Liver (tissue), 9 donors: Measurements from ENCODE around the gene FAM221B. TPM values are rescaled to one million over a fixed set of nuclear protein-coding genes. Genes with fewer than 3 reads are reported as not detected.

ENCODE experiments used
- DNase-seq: peaks from one replicate; pipeline ENCODE4 v3.0.0-alpha.2; 2017; ENCODE audit warnings: low spot score
- H3K27ac ChIP-seq, 2 donors: one replicate each; pipeline ENCODE4 v1.7.0; 2013; ENCODE audit warnings: inconsistent platforms in 2 of 2, low read length in 2 of 2, control low read depth in 1 of 2, low read depth in 1 of 2, mild to moderate bottlenecking in 1 of 2
- H3K27me3 ChIP-seq, 4 donors: one replicate each; pipeline versions ENCODE4 v1.6.1 to v1.7.0; 2013; ENCODE audit warnings: low read length in 3 of 4, inconsistent platforms in 1 of 4, mild to moderate bottlenecking in 1 of 4, moderate library complexity in 1 of 4; ENCODE audit not compliant: control insufficient read depth in 4 of 4, insufficient read depth in 4 of 4
- H3K36me3 ChIP-seq, 4 donors: one replicate each; pipeline versions ENCODE4 v1.6.1 to v1.7.0; 2013; ENCODE audit warnings: low read length in 3 of 4, mild to moderate bottlenecking in 3 of 4, low read depth in 1 of 4, moderate library complexity in 1 of 4; ENCODE audit not compliant: control insufficient read depth in 4 of 4, insufficient read depth in 3 of 4
- H3K4me1 ChIP-seq, 4 donors: one replicate each; pipeline versions ENCODE4 v1.6.1 to v1.7.0; 2013; ENCODE audit warnings: low read length in 3 of 4, mild to moderate bottlenecking in 3 of 4, moderate library complexity in 1 of 4; ENCODE audit not compliant: control insufficient read depth in 4 of 4, insufficient read depth in 4 of 4
- H3K4me3 ChIP-seq, 3 donors: one replicate each; pipeline versions ENCODE4 v1.6.1 to v1.7.0; 2013; ENCODE audit warnings: low read length in 3 of 3, control low read depth in 1 of 3, low read depth in 1 of 3, mild to moderate bottlenecking in 1 of 3
- H3K9ac ChIP-seq, 2 donors: one replicate each; pipeline ENCODE4 v1.7.0; 2013; ENCODE audit warnings: low read length in 2 of 2, mild to moderate bottlenecking in 2 of 2, moderate library complexity in 2 of 2, control low read depth in 1 of 2, low read depth in 1 of 2
- H3K9me3 ChIP-seq, 4 donors: one replicate each; pipeline versions ENCODE4 v1.6.1 to v1.7.0; 2013; ENCODE audit warnings: low read length in 3 of 4; ENCODE audit not compliant: control insufficient read depth in 4 of 4
- CTCF ChIP-seq: fragments of 150-350 bp; IDR thresholded peaks from 2 replicates; pipeline ENCODE4 v1.5.1; 2017; ENCODE audit warnings: improper control_type of control experiment, low read depth, low read length; ENCODE audit not compliant: missing input control
- EGR1 ChIP-seq, 2 donors: IDR thresholded peaks; 2 replicates each; pipeline ENCODE4 v1.6.1; 2016 to 2018; ENCODE audit warnings: antibody characterized with exemption in 2 of 2, low read depth in 2 of 2
- FOXA1 ChIP-seq: IDR thresholded peaks from 2 replicates; pipeline ENCODE4 v1.6.1; 2016; ENCODE audit warnings: antibody characterized with exemption
- FOXA2 ChIP-seq: IDR thresholded peaks from 2 replicates; pipeline ENCODE4 v1.6.1; 2016; ENCODE audit warnings: antibody characterized with exemption
- GABPA ChIP-seq, 2 donors: IDR thresholded peaks in 1 of 2; conservative IDR thresholded peaks in 1 of 2; 2 replicates each; pipeline ENCODE4 v1.6.1; 2016; ENCODE audit warnings: antibody characterized with exemption in 2 of 2, mild to moderate bottlenecking in 1 of 2, moderate library complexity in 1 of 2
- HNF4A ChIP-seq, 2 donors: conservative IDR thresholded peaks; 2 replicates each; pipeline ENCODE4 v1.6.1; 2016; ENCODE audit warnings: antibody characterized with exemption in 2 of 2, mild to moderate bottlenecking in 2 of 2
- HNF4G ChIP-seq: IDR thresholded peaks from 2 replicates; pipeline ENCODE4 v1.6.1; 2016; ENCODE audit warnings: antibody characterized with exemption
- MAX ChIP-seq: IDR thresholded peaks from 2 replicates; pipeline ENCODE4 v1.6.1; 2016; ENCODE audit warnings: antibody characterized with exemption
- NR2F2 ChIP-seq: IDR thresholded peaks from 2 replicates; pipeline ENCODE4 v1.6.1; 2016; ENCODE audit warnings: antibody characterized with exemption
- RAD21 ChIP-seq, 2 donors: IDR thresholded peaks; 2 replicates each; pipeline ENCODE4 v1.6.1; 2016; ENCODE audit warnings: antibody characterized with exemption in 2 of 2, mild to moderate bottlenecking in 2 of 2
- REST ChIP-seq: IDR thresholded peaks from 2 replicates; pipeline ENCODE4 v1.6.1; 2016; ENCODE audit warnings: antibody characterized with exemption, mild to moderate bottlenecking
- RXRA ChIP-seq, 2 donors: IDR thresholded peaks; 2 replicates each; pipeline ENCODE4 v1.6.1; 2017 to 2018; ENCODE audit warnings: antibody characterized with exemption in 2 of 2, mild to moderate bottlenecking in 1 of 2
- SP1 ChIP-seq: IDR thresholded peaks from 2 replicates; pipeline ENCODE4 v1.6.1; 2018; ENCODE audit warnings: antibody characterized with exemption, mild to moderate bottlenecking
- TAF1 ChIP-seq: conservative IDR thresholded peaks from 2 replicates; pipeline ENCODE4 v1.6.1; 2016; ENCODE audit warnings: antibody characterized with exemption, mild to moderate bottlenecking
- YY1 ChIP-seq: IDR thresholded peaks from 2 replicates; pipeline ENCODE4 v1.6.1; 2016; ENCODE audit warnings: antibody characterized with exemption, mild to moderate bottlenecking
- ZBTB33 ChIP-seq: IDR thresholded peaks from 2 replicates; pipeline ENCODE4 v1.6.1; 2016; ENCODE audit warnings: antibody characterized with exemption
- WGBS: extraction: QIAGEN DNeasy Blood & Tissue Kit; methylation state at CpG from one replicate; pipeline ENCODE4 v1.1.7; 2013; 5-methylcytosine and 5-hydroxymethylcytosine counted together
- polyA plus RNA-seq, 2 donors: library from polyadenylated mRNA; stranded (reverse) in 1 of 2; unstranded in 1 of 2; fragments of 200-250 nt in 1 of 2; fragments of >200 nt in 1 of 2; fragmentation: Nextera tagmentation in 1 of 2; extraction: Ambion mirVana in 1 of 2; gene quantifications; one replicate each; pipeline versions ENCODE4 v1.2.1 to v1.2.3, GENCODE V29; 2013 to 2015
- total RNA-seq, 2 donors: library from RNA; depleted of rRNA; stranded (reverse); fragments of >200 nt; gene quantifications; one replicate each; pipeline ENCODE4 v1.2.3, GENCODE V29; 2014
- donor health status: healthy.
- donor health status: healthy.
- donor health status: healthy.
- donor health status: healthy.
- donor health status: healthy.

FAM221B gene
- total and polyA plus RNA-seq, 4 donors = 0.35 TPM; not detected in 3

GRCh38 chr9:35813434-35814105 lies 15.0 kb downstream of the FAM221B start:
- H3K9ac ChIP-seq = peak overlapping the region in 1 of 2 donors; percentile 87
- H3K36me3 ChIP-seq = peaks cover 0 to 2% (median under 1%) of the 10 kb centered on the region in 4 donors
- no peak for DNase-seq
- WGBS = 59% methylated on average over 10 of the region's 10 CpGs
- H3K4me1 ChIP-seq = peaks cover 16 to 39% (median 35%) of the 10 kb centered on the region in 4 donors
- H3K4me3 ChIP-seq = peak overlapping the region; percentile 2 to 82 (median 30)
- H3K9me3 ChIP-seq = no peaks in the 10 kb centered on the region
- TF ChIP-seq HNF4A (conservative IDR thresholded peaks at IDR 0.05) (no peak), MAX (no peak), ZBTB33 (no peak), FOXA1 (no peak), HNF4G (no peak), FOXA2 (no peak), CTCF (peak; percentile 25), RXRA (IDR thresholded peaks at IDR 0.05) (no peak), NR2F2 (no peak), TAF1 (no peak), RAD21 (IDR thresholded peaks at IDR 0.05) (peak in 1 of 2 donors; percentile 33), SP1 (no peak), REST (no peak), EGR1 (IDR thresholded peaks at IDR 0.05; ENCODE audit: low read depth in 2 of 2) (no peak)
- H3K27ac ChIP-seq = peak overlapping the region; percentile 95 to 100
- no peaks in the 10 kb centered on the region for H3K27me3 ChIP-seq

GRCh38 chr9:35812025-35812602 lies 16.4 kb downstream of the FAM221B start, which contains the start of gene SPAG8:
Gene SPAG8, minus strand, starts transcription at chr9:35812262. Its CDS starts 115 bp downstream, at chr9:35812147.
- Histone ChIP-seq H3K27ac (peak within 1 kb of the TSS; percentile 64 to 100), H3K36me3 (peaks cover 0 to 11% (median 5%) of the 10 kb centered on the region in 4 donors), H3K9ac (peak within 1 kb of the TSS in 1 of 2 donors; percentile 37), H3K27me3 (no peaks in the 10 kb centered on the region), H3K4me1 (peaks cover 16 to 39% (median 35%) of the 10 kb centered on the region in 4 donors), H3K9me3 (no peaks in the 10 kb centered on the region), H3K4me3 (peak within 1 kb of the TSS; percentile 45 to 62 (median 49))
- DNase-seq = peak; percentile 85
- no peak for TF ChIP-seq EGR1 (IDR thresholded peaks at IDR 0.05; ENCODE audit: low read depth in 2 of 2)
- peak; percentile 67 for TF ChIP-seq YY1
- peak; percentile 61 for TF ChIP-seq SP1
- peak in 1 of 2 donors; percentile 5 for TF ChIP-seq HNF4A (conservative IDR thresholded peaks at IDR 0.05)
- TF ChIP-seq GABPA (IDR thresholded peaks at IDR 0.05 in 1 of 2, conservative IDR thresholded peaks at IDR 0.05 in 1 of 2) = peak; percentile 90 to 92
- peak in 1 of 2 donors; percentile 23 for TF ChIP-seq RXRA (IDR thresholded peaks at IDR 0.05)
- TF ChIP-seq TAF1 = no peak
- peak in 1 of 2 donors; percentile 30 for TF ChIP-seq RAD21 (IDR thresholded peaks at IDR 0.05)
- TF ChIP-seq NR2F2 = peak; percentile 22
- no peak for TF ChIP-seq FOXA1
- TF ChIP-seq REST = no peak
- WGBS = 7% methylated on average over 28 of the region's 28 CpGs
